HG03432 (cell line): ENCODE data around the gene DNAJC16.
"Not testable (repeated sequence)": the region's sequence is repeated elsewhere in the genome, so short reads cannot be mapped to it uniquely, and the experiment has no call there.

Experiments used
- ATAC-seq: cut with Tn5 transposase; IDR thresholded peaks from one replicate; pipeline ENCODE4 v1.9.1; 2021; ENCODE audit warnings: mild to moderate bottlenecking, moderate library complexity; ENCODE audit not compliant: unreplicated experiment

Gene DNAJC16

GRCh38 chr1:15578921-15579682 lies 52.5 kb downstream of the DNAJC16 start:
- peak; percentile 34 for ATAC-seq

- ATAC-seq = peak; percentile 40
Observed at GRCh38 chr1:15579683-15580047, 53.0 kb downstream of the DNAJC16 start.

GRCh38 chr1:15583016-15583706 lies 56.5 kb downstream of the DNAJC16 start:
- ATAC-seq = no peak

GRCh38 chr1:15584489-15585363 lies 58.1 kb downstream of the DNAJC16 start, which contains the start of gene AGMAT:
Gene AGMAT (minus strand): TSS chr1:15585051. CDS start chr1:15584967, 84 bp downstream.
- peak; percentile 65 for ATAC-seq

- no peak for ATAC-seq
Observed at GRCh38 chr1:15592285-15592684, 65.6 kb downstream of the DNAJC16 start.

- no peak for ATAC-seq
Observed at GRCh38 chr1:15595809-15596617, 69.4 kb downstream of the DNAJC16 start.

GRCh38 chr1:15598436-15598835 lies 71.8 kb downstream of the DNAJC16 start:
- no peak for ATAC-seq

GRCh38 chr1:15603050-15603965 lies 76.7 kb downstream of the DNAJC16 start:
- ATAC-seq = peak; percentile 93

GRCh38 chr1:15603966-15604282 lies 77.3 kb downstream of the DNAJC16 start:
- not testable (repeated sequence) for ATAC-seq

GRCh38 chr1:15604400-15604799 lies 77.8 kb downstream of the DNAJC16 start:
- ATAC-seq = not testable (repeated sequence)

- ATAC-seq = no peak
Observed at GRCh38 chr1:15605398-15606383, 79.0 kb downstream of the DNAJC16 start.

GRCh38 chr1:15609631-15610030 lies 83.0 kb downstream of the DNAJC16 start:
- ATAC-seq = no peak

- ATAC-seq = no peak
Observed at GRCh38 chr1:15610167-15610566, 83.5 kb downstream of the DNAJC16 start.

GRCh38 chr1:15616373-15617172 lies 89.9 kb downstream of the DNAJC16 start:
- ATAC-seq = peak; percentile 14

GRCh38 chr1:15617173-15618076 lies 90.8 kb downstream of the DNAJC16 start, which contains the start of gene DDI2:
Gene DDI2 (plus strand): TSS chr1:15617458. CDS start chr1:15617671, 213 bp downstream.
- peak; percentile 80 for ATAC-seq

GRCh38 chr1:15618077-15618654 lies 91.5 kb downstream of the DNAJC16 start:
- ATAC-seq = no peak
